OCI-LY7 (cell line): Measurements from ENCODE around the gene XAGE2. TPM values are rescaled to one million over a fixed set of nuclear protein-coding genes. Genes with fewer than 3 reads are reported as not detected.

Experiments
- BruUV-seq: library from RNA; stranded (reverse); fragments of 400-500 nt; replicated peaks from 2 replicates; lab custom pipeline; 2021; lab: Mats Ljungman, UMichigan
- CTCF ChIA-PET: fragments of 300-600 bp; sonication (Branson Sonifier 250); formaldehyde crosslinking; loops from one replicate; lab custom pipeline; 2022; ENCODE audit warnings: antibody characterized with exemption; ENCODE audit not compliant: unreplicated experiment; lab: Charles Lee
- POLR2A ChIA-PET: fragments of 300-600 bp; sonication (Branson Sonifier 250); formaldehyde crosslinking; loops from one replicate; lab custom pipeline; 2022; ENCODE audit warnings: antibody characterized with exemption; lab: Charles Lee
- DNase-seq: peaks from one replicate; pipeline ENCODE4 v3.0.0-alpha.2; 2015; ENCODE audit warnings: low spot score
- H2AFZ ChIP-seq: fragments of 200-600 bp; sonication (generic), shearing (Covaris generic); 2 replicates; pipeline ENCODE4 v1.6.1; 2014; ENCODE audit warnings: mild to moderate bottlenecking, antibody characterized with exemption, low read length, moderate library complexity
- H3K27ac ChIP-seq: fragments of 200-600 bp; sonication (generic); 2 replicates; pipeline ENCODE4 v1.5.1; 2014; ENCODE audit warnings: mixed run types, low read depth, mild to moderate bottlenecking, moderate library complexity, low read length, inconsistent platforms; ENCODE audit not compliant: poor library complexity, severe bottlenecking
- H3K36me3 ChIP-seq: fragments of 200-600 bp; sonication (generic); 2 replicates; pipeline ENCODE4 v1.6.1; 2014; ENCODE audit warnings: mild to moderate bottlenecking, antibody characterized with exemption, low read length, moderate library complexity, mixed read lengths; ENCODE audit not compliant: insufficient read depth
- H3K4me1 ChIP-seq: fragments of 200-600 bp; sonication (generic); 2 replicates; pipeline ENCODE4 v1.5.1; 2014; ENCODE audit warnings: mild to moderate bottlenecking, low read length; ENCODE audit not compliant: insufficient read depth, poor library complexity, severe bottlenecking
- H3K4me2 ChIP-seq: fragments of 200-600 bp; sonication (generic); 2 replicates; pipeline ENCODE4 v1.6.1; 2014; ENCODE audit warnings: mild to moderate bottlenecking, low read length
- H3K4me3 ChIP-seq: fragments of 200-600 bp; sonication (generic); 2 replicates; pipeline ENCODE4 v1.5.1; 2014; ENCODE audit warnings: mild to moderate bottlenecking, low read depth, low read length; ENCODE audit not compliant: poor library complexity, severe bottlenecking
- H3K79me2 ChIP-seq: fragments of 200-600 bp; sonication (generic); 2 replicates; pipeline ENCODE4 v1.6.1; 2016; ENCODE audit warnings: low read depth, mild to moderate bottlenecking, low read length, moderate library complexity, mixed read lengths; ENCODE audit not compliant: insufficient read depth
- H3K9me2 ChIP-seq: fragments of 200-600 bp; sonication (generic); 2 replicates; pipeline ENCODE4 v1.6.1; 2016; ENCODE audit warnings: mild to moderate bottlenecking, low read length, mixed read lengths; ENCODE audit not compliant: insufficient read depth
- H3K9me3 ChIP-seq: fragments of 200-600 bp; sonication (generic); 2 replicates; pipeline ENCODE4 v1.6.1; 2014; ENCODE audit warnings: mild to moderate bottlenecking, mixed run types, low read length, mixed read lengths
- H4K20me1 ChIP-seq: fragments of 200-600 bp; sonication (generic); 2 replicates; pipeline ENCODE4 v1.6.1; 2014; ENCODE audit warnings: mild to moderate bottlenecking, antibody characterized with exemption, low read length, moderate library complexity, mixed read lengths; ENCODE audit not compliant: insufficient read depth
- EZH2phosphoT487 ChIP-seq: fragments of 200-600 bp; sonication (generic); IDR thresholded peaks from 2 replicates; pipeline ENCODE4 v1.6.1; 2018; ENCODE audit warnings: low read depth, borderline replicate concordance, mild to moderate bottlenecking, mixed run types, antibody characterized with exemption, low read length, moderate library complexity, mixed read lengths
- intact Hi-C: fragments of 100-400 bp; cut with micrococcal nuclease; formaldehyde crosslinking; loops from one replicate; pipeline ENCODE4 v1.10.0; 2022; ENCODE audit not compliant: unreplicated experiment
- microRNA-seq: library from miRNA; unstranded; fragments of <30 nt; microRNA quantifications from one replicate; pipeline ENCODE4 v1.2.0, GENCODE V29; 2022; ENCODE audit warnings: borderline replicate concordance
- small RNA-seq: library from RNA; depleted of rRNA; stranded (forward); fragments of <200 nt; gene quantifications from one replicate; pipeline ENCODE3, GENCODE V24; 2014
- total RNA-seq, 2 experiments: library from RNA; depleted of rRNA in 1 of 2; stranded (reverse); fragments of >200 nt in 1 of 2; shearing (Covaris generic) in 1 of 2; gene quantifications; 2 replicates each; pipeline ENCODE4 v1.2.3, GENCODE V29; 2014 to 2022
- TF ChIP-seq, protein P1 (sequence below): fragments of 200-600 bp; sonication (generic); conservative IDR thresholded peaks from 2 replicates; pipeline ENCODE4 v1.5.1; 2014; ENCODE audit warnings: mild to moderate bottlenecking, antibody characterized with exemption, low read length, moderate library complexity, mixed read lengths

XAGE2 gene
- total RNA-seq, 2 experiments from 2014 or later, result not detected

GRCh38 chrX:52422884-52423283, 54.1 kb downstream of the XAGE2 start:
- no peaks in the 10 kb centered on the region for H4K20me1 ChIP-seq
- no peaks in the 10 kb centered on the region for H3K4me1 ChIP-seq
- intact Hi-C loops, result no loop called here
- no peaks in the 10 kb centered on the region for H3K9me3 ChIP-seq
- no peaks in the 10 kb centered on the region for H3K9me2 ChIP-seq
- H3K4me3 ChIP-seq, result no peak overlapping the region
- no peak overlapping the region for H2AFZ ChIP-seq
- H3K79me2 ChIP-seq, result no peaks in the 10 kb centered on the region
- no peak overlapping the region for H3K27ac ChIP-seq
- CTCF ChIA-PET, result no interaction called here
- BruUV-seq, result no TSS peak
- TF ChIP-seq, protein P1, sequence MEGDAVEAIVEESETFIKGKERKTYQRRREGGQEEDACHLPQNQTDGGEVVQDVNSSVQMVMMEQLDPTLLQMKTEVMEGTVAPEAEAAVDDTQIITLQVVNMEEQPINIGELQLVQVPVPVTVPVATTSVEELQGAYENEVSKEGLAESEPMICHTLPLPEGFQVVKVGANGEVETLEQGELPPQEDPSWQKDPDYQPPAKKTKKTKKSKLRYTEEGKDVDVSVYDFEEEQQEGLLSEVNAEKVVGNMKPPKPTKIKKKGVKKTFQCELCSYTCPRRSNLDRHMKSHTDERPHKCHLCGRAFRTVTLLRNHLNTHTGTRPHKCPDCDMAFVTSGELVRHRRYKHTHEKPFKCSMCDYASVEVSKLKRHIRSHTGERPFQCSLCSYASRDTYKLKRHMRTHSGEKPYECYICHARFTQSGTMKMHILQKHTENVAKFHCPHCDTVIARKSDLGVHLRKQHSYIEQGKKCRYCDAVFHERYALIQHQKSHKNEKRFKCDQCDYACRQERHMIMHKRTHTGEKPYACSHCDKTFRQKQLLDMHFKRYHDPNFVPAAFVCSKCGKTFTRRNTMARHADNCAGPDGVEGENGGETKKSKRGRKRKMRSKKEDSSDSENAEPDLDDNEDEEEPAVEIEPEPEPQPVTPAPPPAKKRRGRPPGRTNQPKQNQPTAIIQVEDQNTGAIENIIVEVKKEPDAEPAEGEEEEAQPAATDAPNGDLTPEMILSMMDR, result no peak
- TF ChIP-seq EZH2phosphoT487, result no peak
- no peaks in the 10 kb centered on the region for H3K36me3 ChIP-seq
- POLR2A ChIA-PET, result no interaction called here
- no peak for DNase-seq
- no peak overlapping the region for H3K4me2 ChIP-seq

DNA sequence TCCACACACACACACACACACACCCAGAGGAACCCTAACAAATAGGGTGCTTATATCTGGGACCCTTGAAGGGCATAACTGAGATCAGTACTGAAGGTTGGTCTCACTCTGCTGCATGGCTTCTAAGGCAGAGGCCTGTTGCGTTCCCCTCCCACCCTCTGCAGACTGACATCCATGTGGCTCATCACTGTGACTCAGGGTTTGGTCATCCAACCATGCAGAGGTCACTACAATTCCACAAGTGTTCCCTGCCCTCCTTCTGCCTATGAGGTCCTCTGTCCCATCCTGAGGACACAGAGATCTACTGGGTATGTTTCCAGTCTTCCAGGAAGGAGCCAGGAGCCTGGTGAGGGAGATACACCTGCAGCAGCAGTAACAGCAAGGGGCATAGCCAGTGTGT, 55.8 kb downstream of the XAGE2 start:
- ChIA-PET CTCF (no interaction called here), POLR2A (no interaction called here)
- H3K9me2 ChIP-seq, result no peaks in the 10 kb centered on the region
- intact Hi-C loops, result no loop called here
- H3K27ac ChIP-seq, result no peak overlapping the region
- no peak overlapping the region for H3K4me2 ChIP-seq
- BruUV-seq, result no TSS peak
- no peak for DNase-seq
- no peaks in the 10 kb centered on the region for H3K4me1 ChIP-seq
- H3K4me3 ChIP-seq, result no peak overlapping the region
- H2AFZ ChIP-seq, result no peak overlapping the region
- no peaks in the 10 kb centered on the region for H3K36me3 ChIP-seq
- no peaks in the 10 kb centered on the region for H3K9me3 ChIP-seq
- TF ChIP-seq, protein P1, result no peak
- no peak for TF ChIP-seq EZH2phosphoT487
- no peaks in the 10 kb centered on the region for H3K79me2 ChIP-seq
- H4K20me1 ChIP-seq, result no peaks in the 10 kb centered on the region

Small RNA genes lying within 50 kb of the gene (microRNA-seq; reads per million reads assigned to microRNA genes)
- gene MIR8088, result not detected

Small RNA genes lying within 50 kb of the gene (small RNA-seq; reads per million reads assigned to genes)
- gene MIR8088, result not detected

Other genes starting within 250 kb of the XAGE2 start
- gene MAGED4, start 184.1 kb upstream of the XAGE2 start, total RNA-seq (2014; rRNA removed; shearing (Covaris generic)), result 4.0 and 9.3 TPM in 2 replicates
- 4.9 and 6.6 TPM in 2 replicates for gene MAGED4, start 184.1 kb upstream of the XAGE2 start, total RNA-seq (2022)
- not detected in 2 replicates for gene XAGE1A, start 126.8 kb downstream of the XAGE2 start, total RNA-seq (2014; rRNA removed; shearing (Covaris generic))
- gene XAGE1A, start 126.8 kb downstream of the XAGE2 start, total RNA-seq (2022), result not detected in 2 replicates
- gene XAGE1B, start 148.0 kb downstream of the XAGE2 start, total RNA-seq (2014; rRNA removed; shearing (Covaris generic)), result not detected in 2 replicates
- gene XAGE1B, start 148.0 kb downstream of the XAGE2 start, total RNA-seq (2022), result not detected in 2 replicates